Medulla oblongata (tissue), 1 donor: ENCODE measurements around the gene HSPBP1.
A peak's percentile ranks its signal among the peaks of the same experiment; 100 is the strongest.

Experiments used
- DNase-seq: peaks from one replicate; pipeline ENCODE4 v3.0.0-alpha.2; 2015; ENCODE audit errors: extremely low spot score

HSPBP1 gene

GRCh38 chr19:55216461-55217198, 63.3 kb downstream of the HSPBP1 start:
- DNase-seq = peak; percentile 84

GRCh38 chr19:55213547-55213946, 66.4 kb downstream of the HSPBP1 start:
- no peak for DNase-seq

GRCh38 chr19:55212447-55212846, 67.5 kb downstream of the HSPBP1 start:
- DNase-seq = no peak
